Glutamatergic neuron (in vitro differentiated cells): ENCODE results near the gene FAM149B1. TPM values are rescaled to one million over a fixed set of nuclear protein-coding genes. Genes with fewer than 3 reads are reported as not detected.

Experiments
- DNase-seq: peaks from one replicate; pipeline ENCODE4 v3.0.0; 2022
- H3K27ac Mint-ChIP-seq: one replicate; pipeline ENCODE4 v1.8.0; 2020; ENCODE audit warnings: mild to moderate bottlenecking, mixed read lengths, inconsistent platforms; ENCODE audit not compliant: unreplicated experiment
- H3K27me3 Mint-ChIP-seq: one replicate; pipeline ENCODE4 v1.8.0; 2020; ENCODE audit warnings: mild to moderate bottlenecking, moderate library complexity, mixed read lengths, inconsistent platforms; ENCODE audit not compliant: unreplicated experiment
- H3K36me3 Mint-ChIP-seq: one replicate; pipeline ENCODE4 v1.8.0; 2020; ENCODE audit warnings: mild to moderate bottlenecking, mixed read lengths, inconsistent platforms; ENCODE audit not compliant: unreplicated experiment
- H3K4me1 Mint-ChIP-seq: one replicate; pipeline ENCODE4 v1.8.0; 2020; ENCODE audit warnings: mild to moderate bottlenecking, low read depth, mixed read lengths, inconsistent platforms; ENCODE audit not compliant: unreplicated experiment
- H3K4me3 Mint-ChIP-seq: one replicate; pipeline ENCODE4 v1.8.0; 2020; ENCODE audit warnings: mild to moderate bottlenecking, mixed read lengths, inconsistent platforms; ENCODE audit not compliant: unreplicated experiment
- H3K9me3 Mint-ChIP-seq: one replicate; pipeline ENCODE4 v1.8.0; 2020; ENCODE audit warnings: mild to moderate bottlenecking, moderate library complexity, mixed read lengths, inconsistent platforms; ENCODE audit not compliant: unreplicated experiment
- CTCF ChIP-seq: fragments of 200-600 bp; sonication (generic); IDR thresholded peaks from one replicate; pipeline ENCODE4 v1.5.0; 2021; ENCODE audit not compliant: partially characterized antibody, unreplicated experiment
- total RNA-seq: library from RNA; stranded (reverse); fragmentation: NEBNext Ultra II Directional; extraction: Animal tissue kit (Norgen Biotek cat#: 25700); gene quantifications from one replicate; pipeline ENCODE4 v1.2.1, GENCODE V29; 2021; ENCODE audit not compliant: unreplicated experiment

Gene FAM149B1
- total RNA-seq, 1 donor from 2014 or later: 31.3 TPM

- Mint-ChIP-seq H3K4me3 (no peak overlapping the region), H3K27me3 (no peaks in the 10 kb centered on the region), H3K36me3 (no peaks in the 10 kb centered on the region), H3K4me1 (no peaks in the 10 kb centered on the region), H3K9me3 (no peaks in the 10 kb centered on the region), H3K27ac (no peak overlapping the region)
- TF ChIP-seq CTCF: no peak
- DNase-seq: no peak
These were observed 22.3 kb downstream of the FAM149B1 start for GRCh38 chr10:73190188-73190587.

DNA sequence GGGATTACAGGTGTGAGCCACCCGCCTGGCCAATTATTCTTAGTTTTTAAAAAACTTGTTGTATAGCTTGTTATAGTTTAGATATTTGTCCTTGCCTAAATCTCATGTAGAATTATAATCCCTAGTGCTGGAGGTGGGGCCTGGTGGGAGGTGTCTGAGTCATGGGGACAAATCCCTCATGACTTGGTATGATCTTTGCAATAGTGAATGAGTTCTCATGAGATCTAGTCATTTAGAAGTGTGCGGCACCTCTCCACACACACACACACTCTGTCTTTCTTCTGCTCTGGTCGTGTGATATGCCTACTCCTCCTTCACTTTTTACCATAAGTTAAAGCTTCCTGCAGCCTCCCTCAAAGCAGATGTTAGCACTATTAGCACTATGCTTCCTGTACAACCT is 37.2 kb downstream of the FAM149B1 start:
- Mint-ChIP-seq H3K4me3 (no peak overlapping the region), H3K36me3 (peaks cover 13% of the 10 kb centered on the region)

GRCh38 chr10:73205890-73206289 is 38.0 kb downstream of the FAM149B1 start:
- no peaks in the 10 kb centered on the region for H3K4me1 Mint-ChIP-seq
- DNase-seq: no peak
- TF ChIP-seq CTCF: no peak
- peaks cover 2% of the 10 kb centered on the region for H3K9me3 Mint-ChIP-seq
- no peaks in the 10 kb centered on the region for H3K27me3 Mint-ChIP-seq
- H3K36me3 Mint-ChIP-seq: peaks cover 13% of the 10 kb centered on the region
- H3K27ac Mint-ChIP-seq: no peak overlapping the region
- no peak overlapping the region for H3K4me3 Mint-ChIP-seq

More for the DNA sequence above, 37.2 kb downstream of the FAM149B1 start:
- TF ChIP-seq CTCF: no peak
- peaks cover 2% of the 10 kb centered on the region for H3K9me3 Mint-ChIP-seq
- no peak overlapping the region for H3K27ac Mint-ChIP-seq
- H3K4me1 Mint-ChIP-seq: no peaks in the 10 kb centered on the region
- H3K27me3 Mint-ChIP-seq: no peaks in the 10 kb centered on the region
- DNase-seq: no peak

GRCh38 chr10:73206385-73206784 is 38.5 kb downstream of the FAM149B1 start:
- no peak for DNase-seq
- Mint-ChIP-seq H3K4me1 (no peaks in the 10 kb centered on the region), H3K36me3 (peaks cover 13% of the 10 kb centered on the region), H3K27me3 (no peaks in the 10 kb centered on the region), H3K27ac (no peak overlapping the region), H3K4me3 (no peak overlapping the region), H3K9me3 (peaks cover 2% of the 10 kb centered on the region)
- TF ChIP-seq CTCF: no peak

GRCh38 chr10:73207883-73208282 is 40.0 kb downstream of the FAM149B1 start:
- Mint-ChIP-seq H3K36me3 (peaks cover 13% of the 10 kb centered on the region), H3K27me3 (no peaks in the 10 kb centered on the region), H3K4me3 (no peak overlapping the region), H3K9me3 (peaks cover 3% of the 10 kb centered on the region), H3K27ac (no peak overlapping the region), H3K4me1 (no peaks in the 10 kb centered on the region)
- no peak for DNase-seq
- TF ChIP-seq CTCF: no peak
